H1 (cell line): ENCODE measurements around the gene PNLDC1. TPM values are rescaled to one million over a fixed set of nuclear protein-coding genes. Genes with fewer than 3 reads are reported as not detected.

Experiments used
- ATF2 ChIP-seq: IDR thresholded peaks from 2 replicates; pipeline ENCODE4 v1.6.1; 2012; ENCODE audit warnings: low read length, inconsistent platforms
- BACH1 ChIP-seq: IDR thresholded peaks from 2 replicates; pipeline ENCODE4 v1.6.1; 2012; ENCODE audit warnings: low read length, improper control_type of control experiment
- BRCA1 ChIP-seq: IDR thresholded peaks from 2 replicates; pipeline ENCODE4 v1.6.1; 2012; ENCODE audit warnings: low read depth, low read length, improper control_type of control experiment
- CHD1 ChIP-seq: IDR thresholded peaks from 2 replicates; pipeline ENCODE4 v1.6.1; 2012; ENCODE audit warnings: low read depth, low read length, improper control_type of control experiment
- CHD2 ChIP-seq: IDR thresholded peaks from 2 replicates; pipeline ENCODE4 v1.6.1; 2012; ENCODE audit warnings: low read length, improper control_type of control experiment
- CREB1 ChIP-seq: IDR thresholded peaks from 2 replicates; pipeline ENCODE4 v1.6.1; 2012; ENCODE audit warnings: inconsistent platforms
- E2F6 ChIP-seq: IDR thresholded peaks from 2 replicates; pipeline ENCODE4 v1.6.1; 2012; ENCODE audit warnings: inconsistent platforms
- EZH2 ChIP-seq: fragments of 200-600 bp; sonication (generic); IDR thresholded peaks from 2 replicates; pipeline ENCODE4 v1.7.1; 2012; ENCODE audit warnings: low read depth, mild to moderate bottlenecking, moderate library complexity, low read length, inconsistent platforms; ENCODE audit not compliant: severe bottlenecking
- JUN ChIP-seq: IDR thresholded peaks from 2 replicates; pipeline ENCODE4 v1.6.1; 2011; ENCODE audit warnings: low read depth, mild to moderate bottlenecking, improper control_type of control experiment, low read length
- KDM4A ChIP-seq: IDR thresholded peaks from one replicate; pipeline ENCODE4 v1.7.1; 2012; ENCODE audit warnings: low read depth, mild to moderate bottlenecking, moderate library complexity, low read length, inconsistent platforms; ENCODE audit not compliant: severe bottlenecking
- MAFK ChIP-seq: IDR thresholded peaks from 2 replicates; pipeline ENCODE4 v1.6.1; 2012; ENCODE audit warnings: low read depth, mild to moderate bottlenecking, improper control_type of control experiment, low read length
- NANOG ChIP-seq: IDR thresholded peaks from 2 replicates; pipeline ENCODE4 v1.6.1; 2011; ENCODE audit warnings: low read length, low read depth, mild to moderate bottlenecking, inconsistent platforms; ENCODE audit not compliant: insufficient read depth, poor library complexity, severe bottlenecking
- POU5F1 ChIP-seq: IDR thresholded peaks from 2 replicates; pipeline ENCODE4 v1.6.1; 2011; ENCODE audit warnings: low read depth, mild to moderate bottlenecking, low read length, moderate library complexity
- RBBP5 ChIP-seq: IDR thresholded peaks from 2 replicates; pipeline ENCODE4 v1.7.1; 2012; ENCODE audit warnings: low read depth, mild to moderate bottlenecking, inconsistent platforms, low read length, moderate library complexity, borderline replicate concordance
- SAP30 ChIP-seq: fragments of 300-600 bp; sonication (generic); IDR thresholded peaks from 2 replicates; pipeline ENCODE4 v1.7.1; 2012; ENCODE audit warnings: low read length, moderate library complexity, mild to moderate bottlenecking, inconsistent platforms; ENCODE audit not compliant: insufficient read depth, insufficient replicate concordance
- SRF ChIP-seq: IDR thresholded peaks from 2 replicates; pipeline ENCODE4 v1.6.1; 2011; ENCODE audit warnings: mild to moderate bottlenecking, low read depth, low read length, moderate library complexity
- SUZ12 ChIP-seq: fragments of 200-600 bp; sonication (generic); IDR thresholded peaks from 2 replicates; pipeline ENCODE4 v1.6.1; 2012; ENCODE audit warnings: mild to moderate bottlenecking, inconsistent platforms, low read length, moderate library complexity, mixed read lengths
- TBP ChIP-seq: IDR thresholded peaks from 2 replicates; pipeline ENCODE4 v1.6.1; 2011; ENCODE audit warnings: low read depth, low read length, improper control_type of control experiment
- USF2 ChIP-seq: IDR thresholded peaks from 2 replicates; pipeline ENCODE4 v1.6.1; 2011; ENCODE audit warnings: low read length, improper control_type of control experiment
- YY1 ChIP-seq: IDR thresholded peaks from 2 replicates; pipeline ENCODE4 v1.6.1; 2011; ENCODE audit warnings: low read depth, mild to moderate bottlenecking, low read length
- polyA plus RNA-seq, 7 experiments: library from polyadenylated mRNA; depleted of rRNA in 3 of 7; stranded (reverse) in 5 of 7; unstranded in 2 of 7; fragments of >200 nt in 5 of 7; fragments of 200-250 nt in 2 of 7; gene quantifications; 1 replicate in 5 of 7; 2 replicates in 1 of 7; 4 replicates in 1 of 7; pipeline versions ENCODE4 v1.2.1 to v1.2.3, GENCODE V29; 2011 to 2013; ENCODE audit warnings: missing spikeins in 2 of 7, mixed read lengths in 2 of 7
- total RNA-seq: library from RNA; stranded (reverse); fragmentation: NEBNext Ultra II Directional; extraction: Animal tissue kit (Norgen Biotek cat#: 25700); gene quantifications from 2 replicates; pipeline ENCODE4 v1.2.1, GENCODE V29; 2021
- TF ChIP-seq, protein P1 (sequence below): IDR thresholded peaks from 2 replicates; pipeline ENCODE4 v1.6.1; 2011; ENCODE audit warnings: low read depth, mild to moderate bottlenecking, low read length; ENCODE audit not compliant: insufficient read depth

The PNLDC1 gene
- total and polyA plus RNA-seq, 2 of the 8 experiments (the other 6 are each of a cell fraction or from before 2014, with no cell fraction given): 0.15 to 0.34 TPM

- TF ChIP-seq USF2 (no peak), EZH2 (no peak), CHD1 (no peak), BACH1 (no peak), MAFK (no peak), YY1 (no peak), RBBP5 (peak; percentile 21; the same call in 1 of the 2 replicates), SUZ12 (no peak), TBP (peak; percentile 93), JUN (no peak), KDM4A (peak; percentile 40), BRCA1 (no peak), NANOG (no peak), ATF2 (no peak), SAP30 (no peak), E2F6 (peak; percentile 78), CHD2 (no peak), SRF (no peak), CREB1 (no peak), POU5F1 (no peak)
- TF ChIP-seq, protein P1, sequence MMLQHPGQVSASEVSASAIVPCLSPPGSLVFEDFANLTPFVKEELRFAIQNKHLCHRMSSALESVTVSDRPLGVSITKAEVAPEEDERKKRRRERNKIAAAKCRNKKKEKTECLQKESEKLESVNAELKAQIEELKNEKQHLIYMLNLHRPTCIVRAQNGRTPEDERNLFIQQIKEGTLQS: no peak
Measured at GRCh38 chr6:159789377-159790148, 10.5 kb upstream of the PNLDC1 start, which contains the start of gene TCP1 (continued).
